Nephron progenitor cell (in vitro differentiated cells): Measurements from ENCODE around the gene PLA2G6.
A peak's percentile ranks its signal among the peaks of the same experiment; 100 is the strongest.

Experiments used
- DNase-seq: peaks from one replicate; pipeline ENCODE4 v3.0.0; 2021
- H3K27ac Mint-ChIP-seq: 2 replicates; pipeline ENCODE4 v1.8.0; 2021; ENCODE audit warnings: mild to moderate bottlenecking, moderate library complexity, mixed read lengths
- H3K27me3 Mint-ChIP-seq: 2 replicates; pipeline ENCODE4 v1.8.0; 2021; ENCODE audit warnings: mild to moderate bottlenecking, low read depth, mixed read lengths; ENCODE audit not compliant: poor library complexity
- H3K36me3 Mint-ChIP-seq: 2 replicates; pipeline ENCODE4 v1.8.0; 2021; ENCODE audit warnings: low read depth, mixed read lengths
- H3K4me1 Mint-ChIP-seq: 2 replicates; pipeline ENCODE4 v1.8.0; 2021; ENCODE audit warnings: mixed read lengths
- H3K4me3 Mint-ChIP-seq: 2 replicates; pipeline ENCODE4 v1.8.0; 2021; ENCODE audit warnings: mild to moderate bottlenecking, moderate library complexity, mixed read lengths
- H3K9me3 Mint-ChIP-seq: 2 replicates; pipeline ENCODE4 v1.8.0; 2021; ENCODE audit warnings: mild to moderate bottlenecking, moderate library complexity, mixed read lengths
- CTCF ChIP-seq: fragments of 200-600 bp; sonication (generic); IDR thresholded peaks from 2 replicates; pipeline ENCODE4 v1.5.0; 2021; ENCODE audit warnings: antibody characterized with exemption

The PLA2G6 gene

GRCh38 chr22:38097557-38098409, 83.8 kb downstream of the PLA2G6 start:
- Mint-ChIP-seq H3K27ac (no peak overlapping the region), H3K4me1 (peaks cover 22% of the 10 kb centered on the region), H3K36me3 (peaks cover 12% of the 10 kb centered on the region), H3K27me3 (peaks cover 12% of the 10 kb centered on the region), H3K4me3 (peak overlapping the region; percentile 73), H3K9me3 (no peaks in the 10 kb centered on the region)
- DNase-seq, result peak; percentile 76
- TF ChIP-seq CTCF, result peak; percentile 54

GRCh38 chr22:38097058-38097457, 84.6 kb downstream of the PLA2G6 start:
- TF ChIP-seq CTCF, result no peak
- H3K27ac Mint-ChIP-seq, result peak overlapping the region; percentile 93
- H3K4me1 Mint-ChIP-seq, result peaks cover 22% of the 10 kb centered on the region
- no peak for DNase-seq
- peak overlapping the region; percentile 73 for H3K4me3 Mint-ChIP-seq
- peaks cover 12% of the 10 kb centered on the region for H3K36me3 Mint-ChIP-seq
- H3K9me3 Mint-ChIP-seq, result no peaks in the 10 kb centered on the region
- H3K27me3 Mint-ChIP-seq, result peaks cover 12% of the 10 kb centered on the region

- Mint-ChIP-seq H3K4me1 (peaks cover 9% of the 10 kb centered on the region), H3K27ac (no peak overlapping the region), H3K36me3 (peaks cover 12% of the 10 kb centered on the region), H3K9me3 (no peaks in the 10 kb centered on the region), H3K27me3 (peaks cover 18% of the 10 kb centered on the region), H3K4me3 (peak overlapping the region; percentile 30)
- TF ChIP-seq CTCF, result no peak
- DNase-seq, result no peak
Observed at GRCh38 chr22:38089474-38089851, 92.2 kb downstream of the PLA2G6 start.

- no peak for DNase-seq
- no peaks in the 10 kb centered on the region for H3K9me3 Mint-ChIP-seq
- H3K4me3 Mint-ChIP-seq, result no peak overlapping the region
- peaks cover 10% of the 10 kb centered on the region for H3K4me1 Mint-ChIP-seq
- H3K27me3 Mint-ChIP-seq, result peaks cover 18% of the 10 kb centered on the region
- no peak overlapping the region for H3K27ac Mint-ChIP-seq
- H3K36me3 Mint-ChIP-seq, result peaks cover 8% of the 10 kb centered on the region
- TF ChIP-seq CTCF, result no peak
Observed at GRCh38 chr22:38088629-38089473, 92.8 kb downstream of the PLA2G6 start.

GRCh38 chr22:38087855-38088254, 93.8 kb downstream of the PLA2G6 start:
- Mint-ChIP-seq H3K4me3 (no peak overlapping the region), H3K27me3 (peaks cover 20% of the 10 kb centered on the region), H3K27ac (peak overlapping the region; percentile 60), H3K36me3 (no peaks in the 10 kb centered on the region), H3K4me1 (peaks cover 16% of the 10 kb centered on the region), H3K9me3 (no peaks in the 10 kb centered on the region)
- DNase-seq, result no peak
- no peak for TF ChIP-seq CTCF
